ENCODE measurements around the gene GSTO1.
A peak's percentile ranks its signal among the peaks of the same experiment; 100 is the strongest.

The GSTO1 gene

DNA sequence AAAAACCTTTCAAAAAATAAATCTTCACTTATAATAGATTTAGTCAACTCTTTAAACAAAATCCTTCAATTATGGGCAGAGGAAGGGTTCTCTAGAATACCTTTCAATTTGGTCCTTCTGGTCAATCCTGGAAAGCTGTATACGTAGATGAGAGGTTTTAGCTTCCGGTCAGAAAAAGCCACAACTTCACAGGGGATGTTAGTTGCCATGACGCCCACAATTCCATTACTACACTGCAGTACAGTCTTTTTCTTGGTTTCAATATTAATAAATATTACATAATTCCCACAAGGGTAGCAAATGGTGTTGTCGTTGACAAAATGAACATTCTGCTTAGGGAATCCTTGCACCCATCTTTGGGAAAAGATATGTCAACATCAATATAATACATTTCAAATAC, 24.2 kb upstream of the GSTO1 start:
- no peak for TF ChIP-seq CTCF (IDR thresholded peaks at IDR 0.05; ENCODE audit: borderline replicate concordance, insufficient read depth, low read depth, low read length)
- H3K4me3 ChIP-seq (ENCODE audit: low read depth, low read length) = no peak overlapping the region

- no peak for TF ChIP-seq CTCF (IDR thresholded peaks at IDR 0.05; ENCODE audit: borderline replicate concordance, insufficient read depth, low read depth, low read length)
- peak within 1 kb of the TSS; percentile 89 for H3K4me3 ChIP-seq (ENCODE audit: low read depth, low read length)
Observed at GRCh38 chr10:104231784-104232612, 22.7 kb upstream of the GSTO1 start, which contains the start of gene CFAP43. Gene CFAP43, minus strand, starts transcription at chr10:104232364. Its CDS starts 118 bp downstream, at chr10:104232246.

- no peak for TF ChIP-seq CTCF (IDR thresholded peaks at IDR 0.05; ENCODE audit: borderline replicate concordance, insufficient read depth, low read depth, low read length)
- peak overlapping the region; percentile 89 for H3K4me3 ChIP-seq (ENCODE audit: low read depth, low read length)
Observed at GRCh38 chr10:104232613-104233102, 22.0 kb upstream of the GSTO1 start.

DNA sequence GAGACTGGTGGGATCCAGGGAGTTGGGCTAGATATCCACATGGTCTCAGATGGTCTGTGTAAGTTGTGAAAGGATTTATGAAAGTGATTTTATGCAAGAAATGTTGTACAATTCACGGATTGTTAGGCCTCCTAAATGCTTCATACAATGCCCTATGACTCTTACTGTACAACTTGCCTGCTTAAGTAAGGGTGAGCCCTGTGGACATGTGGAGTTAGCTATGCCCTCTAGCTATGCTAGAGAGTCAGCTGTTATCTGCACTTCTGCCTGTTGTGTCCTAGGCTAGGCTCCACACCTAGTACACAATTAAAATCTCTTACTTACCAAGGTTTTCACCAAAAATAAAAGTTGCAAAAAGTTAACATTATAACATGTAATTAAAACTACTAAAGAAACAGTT, 20.9 kb upstream of the GSTO1 start:
- no peak for TF ChIP-seq CTCF (IDR thresholded peaks at IDR 0.05; ENCODE audit: borderline replicate concordance, insufficient read depth, low read depth, low read length)
- H3K4me3 ChIP-seq (ENCODE audit: low read depth, low read length) = no peak overlapping the region

DNA sequence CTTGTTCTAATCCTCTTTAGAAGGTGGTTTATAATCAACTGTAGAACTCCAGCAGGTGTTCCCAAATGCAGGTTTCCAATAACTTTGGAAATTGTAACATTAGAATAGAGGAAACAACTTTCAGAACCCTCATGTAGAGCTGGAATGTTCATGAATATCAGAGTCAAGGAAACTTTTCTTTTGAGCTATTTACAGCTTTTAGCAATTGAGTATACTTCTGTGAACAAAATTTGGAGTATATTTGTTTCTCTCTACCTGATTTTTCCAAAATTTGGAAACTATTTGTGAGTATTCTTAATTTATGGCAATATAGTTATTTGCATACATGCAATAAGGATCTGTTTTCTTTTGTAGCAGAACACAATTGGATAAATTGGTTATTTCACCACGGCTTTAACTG, 19.8 kb upstream of the GSTO1 start:
- H3K4me3 ChIP-seq (ENCODE audit: low read depth, low read length) = no peak overlapping the region
- no peak for TF ChIP-seq CTCF (IDR thresholded peaks at IDR 0.05; ENCODE audit: borderline replicate concordance, insufficient read depth, low read depth, low read length)

DNA sequence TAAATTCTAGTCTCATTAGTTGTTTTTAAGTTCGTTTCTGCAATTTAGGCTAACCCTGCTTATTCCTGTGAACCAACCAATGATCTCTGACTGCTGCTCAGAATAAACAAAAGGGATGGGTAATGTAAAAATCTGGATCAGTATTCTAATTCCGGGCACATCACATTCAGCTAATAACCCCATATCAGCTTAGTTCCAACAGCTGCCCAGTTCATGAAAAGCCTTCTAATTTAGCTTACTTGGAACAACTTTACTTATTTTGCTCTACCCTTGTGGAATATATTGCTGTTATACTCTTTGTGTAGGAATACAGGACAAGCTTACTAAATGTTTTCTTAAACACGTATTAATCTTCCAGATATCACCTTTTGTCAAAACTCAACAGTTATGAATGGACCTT, 18.9 kb upstream of the GSTO1 start:
- no peak for TF ChIP-seq CTCF (IDR thresholded peaks at IDR 0.05; ENCODE audit: borderline replicate concordance, insufficient read depth, low read depth, low read length)
- H3K4me3 ChIP-seq (ENCODE audit: low read depth, low read length) = no peak overlapping the region

GRCh38 chr10:104240078-104240477, 14.6 kb upstream of the GSTO1 start:
- no peak for TF ChIP-seq CTCF (IDR thresholded peaks at IDR 0.05; ENCODE audit: borderline replicate concordance, insufficient read depth, low read depth, low read length)
- no peak overlapping the region for H3K4me3 ChIP-seq (ENCODE audit: low read depth, low read length)
